DOHH2 (cell line): ENCODE measurements around the gene CTNNBL1.
"Not testable (repeated sequence)": the region's sequence is repeated elsewhere in the genome, so short reads cannot be mapped to it uniquely, and the experiment has no call there.

ENCODE experiments used
- H3F3A ChIP-seq: fragments of 200-600 bp; sonication (generic), shearing (Covaris generic); 2 replicates; pipeline ENCODE4 v1.6.0; 2016; ENCODE audit warnings: antibody characterized with exemption, mild to moderate bottlenecking; ENCODE audit not compliant: control insufficient read depth, insufficient read depth
- H3K27ac ChIP-seq: fragments of 200-600 bp; sonication (generic); 2 replicates; pipeline ENCODE4 v1.5.1; 2014; ENCODE audit warnings: low read depth, mild to moderate bottlenecking, low read length, moderate library complexity
- H3K27me3 ChIP-seq: fragments of 200-600 bp; sonication (generic); 2 replicates; pipeline ENCODE4 v1.6.1; 2014; ENCODE audit warnings: mild to moderate bottlenecking, low read length, mixed read lengths; ENCODE audit not compliant: control insufficient read depth
- H3K36me3 ChIP-seq: fragments of 200-600 bp; sonication (generic); 2 replicates; pipeline ENCODE4 v1.6.1; 2014; ENCODE audit warnings: mild to moderate bottlenecking, low read length, moderate library complexity, mixed read lengths; ENCODE audit not compliant: control insufficient read depth
- H3K4me1 ChIP-seq: fragments of 200-600 bp; sonication (generic); 2 replicates; pipeline ENCODE4 v1.6.1; 2014; ENCODE audit warnings: mild to moderate bottlenecking, low read length, mixed read lengths; ENCODE audit not compliant: control insufficient read depth
- H3K4me2 ChIP-seq: fragments of 200-600 bp; sonication (generic); 2 replicates; pipeline ENCODE4 v1.6.0; 2014; ENCODE audit warnings: mild to moderate bottlenecking, low read length, moderate library complexity
- H3K4me3 ChIP-seq: fragments of 200-600 bp; sonication (generic); 2 replicates; pipeline ENCODE4 v1.5.1; 2014; ENCODE audit warnings: mild to moderate bottlenecking, low read length, mixed read lengths
- H3K79me2 ChIP-seq: fragments of 200-600 bp; sonication (generic); 2 replicates; pipeline ENCODE4 v1.6.1; 2014; ENCODE audit warnings: mild to moderate bottlenecking, low read length, mixed read lengths; ENCODE audit not compliant: control insufficient read depth
- H3K9me2 ChIP-seq: fragments of 200-600 bp; sonication (generic); replicated peaks from 2 replicates; pipeline ENCODE4 v1.6.1; 2014; ENCODE audit warnings: mild to moderate bottlenecking, low read length, mixed read lengths; ENCODE audit not compliant: control insufficient read depth
- H3K9me3 ChIP-seq: fragments of 200-600 bp; sonication (generic); 2 replicates; pipeline ENCODE4 v1.6.1; 2014; ENCODE audit warnings: antibody characterized with exemption, low read length, mixed read lengths; ENCODE audit not compliant: control insufficient read depth, insufficient read depth
- H4K20me1 ChIP-seq: fragments of 200-600 bp; sonication (generic); 2 replicates; pipeline ENCODE4 v1.6.0; 2014; ENCODE audit warnings: low read depth, mild to moderate bottlenecking, antibody characterized with exemption, low read length, moderate library complexity; ENCODE audit not compliant: control insufficient read depth, insufficient read depth
- EZH2phosphoT487 ChIP-seq: fragments of 200-600 bp; sonication (generic); IDR thresholded peaks from 2 replicates; pipeline ENCODE4 v1.6.1; 2017; ENCODE audit warnings: borderline replicate concordance, mild to moderate bottlenecking, antibody characterized with exemption, low read length, moderate library complexity, mixed read lengths
- TF ChIP-seq, protein P1 (sequence below): fragments of 200-600 bp; sonication (generic); IDR thresholded peaks from one replicate; pipeline ENCODE4 v1.5.1; 2014; ENCODE audit warnings: antibody characterized with exemption, mild to moderate bottlenecking, low read depth, low read length; ENCODE audit not compliant: poor library complexity, severe bottlenecking

The CTNNBL1 gene

DNA sequence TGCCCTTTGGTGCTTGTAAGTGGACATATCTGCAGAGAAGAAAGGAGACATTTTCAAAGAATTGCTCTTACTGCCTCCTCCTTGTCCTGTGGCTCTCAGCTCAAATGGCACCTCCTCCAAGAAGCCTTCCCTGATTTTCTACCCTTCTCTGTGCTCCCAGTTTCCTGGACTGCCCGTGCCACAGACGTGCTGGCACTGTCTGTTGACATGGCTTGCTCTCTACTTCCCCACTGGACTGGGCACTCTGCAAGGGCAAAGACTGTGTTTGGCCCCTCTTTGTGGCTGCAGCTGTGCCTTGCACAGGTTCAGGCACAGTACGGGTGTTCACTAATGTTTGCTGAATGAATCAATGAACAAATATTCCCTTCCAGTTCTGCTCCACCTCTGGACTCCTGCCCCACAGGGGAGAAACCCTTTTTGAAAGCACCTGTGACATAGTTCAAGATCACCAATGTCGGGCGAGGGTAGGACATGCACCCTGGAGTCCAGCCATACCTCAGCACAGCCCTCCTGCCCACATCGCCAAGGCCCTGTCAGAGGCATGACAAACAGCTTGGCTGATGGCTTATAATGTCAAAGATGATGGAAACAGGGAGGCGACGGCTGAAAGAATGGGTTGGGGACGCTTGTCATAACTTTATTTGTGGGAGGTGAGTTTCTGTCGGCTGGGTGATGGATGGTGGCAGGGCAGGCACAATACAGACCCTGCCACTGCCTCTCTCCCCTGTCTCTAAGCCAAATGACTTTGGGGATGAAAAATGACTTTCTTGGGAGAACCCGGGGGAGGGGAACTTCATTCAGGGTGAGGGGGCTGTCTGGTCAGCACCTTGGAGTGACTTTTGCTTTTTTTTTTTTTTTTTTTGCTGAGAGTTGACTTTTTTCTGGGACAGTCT, 15.6 kb upstream of the CTNNBL1 start:
- no peaks in the 10 kb centered on the region for H3K9me2 ChIP-seq
- no peaks in the 10 kb centered on the region for H3K4me1 ChIP-seq
- no peaks in the 10 kb centered on the region for H4K20me1 ChIP-seq
- H3K9me3 ChIP-seq = no peaks in the 10 kb centered on the region
- no peaks in the 10 kb centered on the region for H3F3A ChIP-seq
- no peaks in the 10 kb centered on the region for H3K36me3 ChIP-seq
- TF ChIP-seq, protein P1, sequence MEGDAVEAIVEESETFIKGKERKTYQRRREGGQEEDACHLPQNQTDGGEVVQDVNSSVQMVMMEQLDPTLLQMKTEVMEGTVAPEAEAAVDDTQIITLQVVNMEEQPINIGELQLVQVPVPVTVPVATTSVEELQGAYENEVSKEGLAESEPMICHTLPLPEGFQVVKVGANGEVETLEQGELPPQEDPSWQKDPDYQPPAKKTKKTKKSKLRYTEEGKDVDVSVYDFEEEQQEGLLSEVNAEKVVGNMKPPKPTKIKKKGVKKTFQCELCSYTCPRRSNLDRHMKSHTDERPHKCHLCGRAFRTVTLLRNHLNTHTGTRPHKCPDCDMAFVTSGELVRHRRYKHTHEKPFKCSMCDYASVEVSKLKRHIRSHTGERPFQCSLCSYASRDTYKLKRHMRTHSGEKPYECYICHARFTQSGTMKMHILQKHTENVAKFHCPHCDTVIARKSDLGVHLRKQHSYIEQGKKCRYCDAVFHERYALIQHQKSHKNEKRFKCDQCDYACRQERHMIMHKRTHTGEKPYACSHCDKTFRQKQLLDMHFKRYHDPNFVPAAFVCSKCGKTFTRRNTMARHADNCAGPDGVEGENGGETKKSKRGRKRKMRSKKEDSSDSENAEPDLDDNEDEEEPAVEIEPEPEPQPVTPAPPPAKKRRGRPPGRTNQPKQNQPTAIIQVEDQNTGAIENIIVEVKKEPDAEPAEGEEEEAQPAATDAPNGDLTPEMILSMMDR = no peak
- no peak for TF ChIP-seq EZH2phosphoT487
- H3K27me3 ChIP-seq = peaks cover 22% of the 10 kb centered on the region
- H3K79me2 ChIP-seq = no peaks in the 10 kb centered on the region
- no peak overlapping the region for H3K4me2 ChIP-seq
- no peak overlapping the region for H3K27ac ChIP-seq
- no peak overlapping the region for H3K4me3 ChIP-seq

DNA sequence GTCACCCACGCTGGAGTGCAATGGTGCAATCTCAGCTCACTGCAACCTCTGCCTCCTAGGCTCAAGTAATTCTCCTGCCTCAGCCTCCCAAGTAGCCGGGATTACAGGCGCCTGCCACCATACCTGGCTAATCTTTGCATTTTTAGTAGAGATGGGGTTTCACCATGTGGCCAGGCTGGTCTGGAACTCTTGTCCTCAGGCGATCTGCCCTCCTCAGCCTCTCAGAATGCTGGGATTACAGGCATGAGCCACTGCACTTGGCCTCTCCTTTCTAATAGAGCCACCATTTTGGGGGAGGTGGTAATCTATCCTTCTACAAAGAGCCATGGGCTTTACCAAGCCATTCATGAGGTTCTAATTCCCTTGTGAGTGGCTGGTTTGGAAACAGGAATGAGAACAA, 14.1 kb upstream of the CTNNBL1 start:
- H3K4me3 ChIP-seq, H3K36me3 ChIP-seq, H3K79me2 ChIP-seq, H3K9me3 ChIP-seq, H3K27ac ChIP-seq, H4K20me1 ChIP-seq, H3K4me2 ChIP-seq, H3K9me2 ChIP-seq, H3K4me1 ChIP-seq, H3F3A ChIP-seq: not testable (repeated sequence)
- H3K27me3 ChIP-seq = peaks cover 23% of the 10 kb centered on the region

DNA sequence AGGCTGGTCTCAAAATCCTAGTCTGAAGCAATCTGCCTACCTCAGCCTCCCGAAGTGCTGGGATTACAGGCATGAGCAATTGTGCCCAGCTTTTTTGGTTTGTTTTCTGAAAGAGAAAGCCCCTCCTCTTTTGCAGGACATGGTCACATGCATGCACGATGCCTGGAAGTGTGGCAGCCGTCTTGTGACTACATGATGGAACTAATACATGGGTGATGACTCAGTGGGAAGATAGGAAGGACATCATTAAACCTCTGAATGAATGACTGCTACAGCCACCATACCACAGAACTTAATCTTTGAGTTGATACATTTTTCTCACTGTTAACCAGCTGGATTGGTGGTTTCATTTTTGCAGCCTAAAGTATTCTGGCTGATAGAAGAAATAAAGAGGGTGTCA, 13.4 kb upstream of the CTNNBL1 start:
- no peaks in the 10 kb centered on the region for H3K4me1 ChIP-seq
- H3K79me2 ChIP-seq = no peaks in the 10 kb centered on the region
- H3K4me2 ChIP-seq = no peak overlapping the region
- peaks cover 29% of the 10 kb centered on the region for H3K27me3 ChIP-seq
- H3K9me2 ChIP-seq = no peaks in the 10 kb centered on the region
- H3K9me3 ChIP-seq = no peaks in the 10 kb centered on the region
- no peaks in the 10 kb centered on the region for H3K36me3 ChIP-seq
- TF ChIP-seq, protein P1 = no peak
- TF ChIP-seq EZH2phosphoT487 = no peak
- no peak overlapping the region for H3K27ac ChIP-seq
- no peaks in the 10 kb centered on the region for H4K20me1 ChIP-seq
- H3K4me3 ChIP-seq = no peak overlapping the region
- no peaks in the 10 kb centered on the region for H3F3A ChIP-seq

DNA sequence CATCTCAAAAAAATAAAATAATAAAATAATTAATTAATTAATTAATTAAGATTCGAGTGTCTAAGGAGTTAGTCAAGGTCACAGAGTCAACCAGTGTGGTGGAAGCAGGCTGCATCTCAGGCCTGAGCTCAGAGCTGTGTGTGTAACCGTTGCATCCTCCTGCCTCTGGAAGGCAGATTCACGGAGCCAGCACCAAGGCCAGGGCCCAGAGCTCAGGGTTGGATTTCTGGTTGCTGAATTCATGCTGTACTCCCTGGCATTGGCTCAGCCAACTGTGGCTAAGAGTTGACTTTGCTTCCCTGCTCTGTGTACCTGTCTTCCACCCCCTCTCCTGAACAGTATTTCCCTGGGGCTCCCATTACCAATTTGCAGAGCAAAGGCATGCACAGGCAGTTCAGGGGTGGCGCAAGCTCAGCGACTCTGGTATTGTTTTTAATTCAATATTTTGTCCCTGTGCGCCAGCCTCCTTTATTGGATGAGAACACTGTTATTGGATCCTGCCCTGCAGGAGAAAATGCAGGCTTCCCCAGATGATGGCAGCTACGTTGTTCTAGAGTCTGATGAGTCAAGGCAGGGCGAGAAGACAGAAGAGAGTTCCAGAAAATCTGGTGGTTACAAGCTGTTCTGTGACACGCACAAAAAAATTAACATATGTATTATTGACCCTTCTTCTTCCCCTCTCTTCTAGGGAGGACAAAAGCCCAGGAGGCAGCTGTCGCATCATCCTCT, 12.3 kb upstream of the CTNNBL1 start:
- Histone ChIP-seq H3K79me2 (no peaks in the 10 kb centered on the region), H3K4me1 (no peaks in the 10 kb centered on the region), H3K27me3 (peaks cover 32% of the 10 kb centered on the region), H3K4me3 (no peak overlapping the region), H3F3A (no peaks in the 10 kb centered on the region), H3K4me2 (no peak overlapping the region), H4K20me1 (no peaks in the 10 kb centered on the region), H3K27ac (no peak overlapping the region), H3K9me3 (no peaks in the 10 kb centered on the region), H3K9me2 (no peaks in the 10 kb centered on the region), H3K36me3 (no peaks in the 10 kb centered on the region)
- TF ChIP-seq, protein P1 = no peak
- TF ChIP-seq EZH2phosphoT487 = no peak

DNA sequence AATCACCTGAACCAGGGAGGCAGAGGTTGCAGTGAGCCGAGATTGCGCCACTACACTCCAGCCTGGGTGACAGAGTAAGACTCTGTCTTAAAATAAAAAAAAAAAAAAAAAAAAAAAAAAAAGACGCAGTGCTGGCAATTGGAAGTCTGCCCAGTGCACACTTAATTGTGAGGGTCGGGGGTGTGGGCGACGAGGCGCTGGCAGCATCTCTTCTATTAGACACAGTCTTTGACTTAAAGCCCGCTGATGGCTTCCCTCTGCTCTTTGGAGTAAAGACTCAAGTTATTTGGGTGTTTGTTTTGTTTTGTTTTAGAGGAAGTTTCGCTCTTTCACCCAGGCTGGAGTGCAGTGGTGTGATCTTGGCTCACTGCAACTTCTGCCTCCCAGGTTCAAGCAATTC, 10.7 kb upstream of the CTNNBL1 start:
- not testable (repeated sequence) for H3K4me3 ChIP-seq, H4K20me1 ChIP-seq
- H3K27me3 ChIP-seq = peaks cover 33% of the 10 kb centered on the region

More for the DNA sequence above, 10.7 kb upstream of the CTNNBL1 start:
- not testable (repeated sequence) for H3K79me2 ChIP-seq, H3K9me3 ChIP-seq, H3F3A ChIP-seq, H3K36me3 ChIP-seq, H3K9me2 ChIP-seq, H3K27ac ChIP-seq, H3K4me1 ChIP-seq, H3K4me2 ChIP-seq
